Measurements from ENCODE around the gene PARG. TPM values are rescaled to one million over a fixed set of nuclear protein-coding genes. Genes with fewer than 3 reads are reported as not detected.

The PARG gene
- polyA plus RNA-seq, 1 of the 3 experiments (the other 2 are of a cell fraction) = 12.1 TPM

- no peak for DNase-seq
- Histone ChIP-seq H3K4me1 (ENCODE audit: control insufficient read depth in 1 of 2, insufficient read depth in 2 of 2, low read depth in 1 of 2, low read length in 1 of 2) (peaks cover 0 to 37% of the 10 kb centered on the region in 2 experiments), H3K4me3 (ENCODE audit: low read depth in 2 of 2, low read length in 1 of 2) (no peak overlapping the region), H2AFZ (ENCODE audit: low read depth) (no peak overlapping the region), H3K9ac (no peak overlapping the region), H3F3A (replicated peaks; ENCODE audit: insufficient read depth) (peaks cover 16% of the 10 kb centered on the region), H3K79me2 (ENCODE audit: insufficient read depth) (no peaks in the 10 kb centered on the region), H3K4me2 (no peak overlapping the region), H4K20me1 (ENCODE audit: insufficient read depth) (no peaks in the 10 kb centered on the region), H3K36me3 (replicated peaks in 1 of 2; ENCODE audit: control insufficient read depth in 1 of 2, insufficient read depth in 2 of 2, low read length in 1 of 2) (peaks cover 15 to 38% of the 10 kb centered on the region in 2 experiments), H3K9me3 (no peaks in the 10 kb centered on the region), H3K27ac (ENCODE audit: low read depth in 2 of 2, low read length in 1 of 2) (no peak overlapping the region), H3K27me3 (ENCODE audit: insufficient read depth) (no peaks in the 10 kb centered on the region), H3K9me2 (no peaks in the 10 kb centered on the region)
- ChIA-PET CTCF (interaction anchor here (1.3 kb wide), 1 partner anchor 18 kb away, joined by 5 read pairs; no protein-coding TSS in a partner anchor), POLR2A (no interaction called here)
- TF ChIP-seq TAF1 (IDR thresholded peaks at IDR 0.05; ENCODE audit: borderline replicate concordance, low read depth, low read length) (no peak), FOXM1 (IDR thresholded peaks at IDR 0.05; ENCODE audit: low read depth) (no peak), FOSL2 (IDR thresholded peaks at IDR 0.05; ENCODE audit: borderline replicate concordance, low read depth) (no peak), USF2 (IDR thresholded peaks at IDR 0.05; ENCODE audit: borderline replicate concordance, low read depth, low read length) (no peak), FOXJ3 (CRISPR knock-in tag; IDR thresholded peaks at IDR 0.05) (no peak), REST (IDR thresholded peaks at IDR 0.05; ENCODE audit: low read depth, low read length) (no peak), GATA2 (CRISPR knock-in tag; IDR thresholded peaks at IDR 0.05) (no peak), NFIC (IDR thresholded peaks at IDR 0.05; ENCODE audit: borderline replicate concordance) (no peak), POLR2AphosphoS5 (IDR thresholded peaks at IDR 0.05; ENCODE audit: low read depth, low read length) (no peak), GABPA (IDR thresholded peaks at IDR 0.05; ENCODE audit: low read depth) (no peak), NRF1 (IDR thresholded peaks at IDR 0.05; ENCODE audit: low read depth, low read length) (no peak)
- TF ChIP-seq, protein P1, sequence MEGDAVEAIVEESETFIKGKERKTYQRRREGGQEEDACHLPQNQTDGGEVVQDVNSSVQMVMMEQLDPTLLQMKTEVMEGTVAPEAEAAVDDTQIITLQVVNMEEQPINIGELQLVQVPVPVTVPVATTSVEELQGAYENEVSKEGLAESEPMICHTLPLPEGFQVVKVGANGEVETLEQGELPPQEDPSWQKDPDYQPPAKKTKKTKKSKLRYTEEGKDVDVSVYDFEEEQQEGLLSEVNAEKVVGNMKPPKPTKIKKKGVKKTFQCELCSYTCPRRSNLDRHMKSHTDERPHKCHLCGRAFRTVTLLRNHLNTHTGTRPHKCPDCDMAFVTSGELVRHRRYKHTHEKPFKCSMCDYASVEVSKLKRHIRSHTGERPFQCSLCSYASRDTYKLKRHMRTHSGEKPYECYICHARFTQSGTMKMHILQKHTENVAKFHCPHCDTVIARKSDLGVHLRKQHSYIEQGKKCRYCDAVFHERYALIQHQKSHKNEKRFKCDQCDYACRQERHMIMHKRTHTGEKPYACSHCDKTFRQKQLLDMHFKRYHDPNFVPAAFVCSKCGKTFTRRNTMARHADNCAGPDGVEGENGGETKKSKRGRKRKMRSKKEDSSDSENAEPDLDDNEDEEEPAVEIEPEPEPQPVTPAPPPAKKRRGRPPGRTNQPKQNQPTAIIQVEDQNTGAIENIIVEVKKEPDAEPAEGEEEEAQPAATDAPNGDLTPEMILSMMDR (IDR thresholded peaks at IDR 0.05) = no peak
- 94% methylated on average over 2 of the region's 2 CpGs for WGBS (ENCODE audit: low lambda C conversion rate)
Measured at GRCh38 chr10:49834201-49834600, 107.6 kb downstream of the PARG start.

All from SK-N-SH (cell line).